RWPE2 (cell line): ENCODE results near the gene CHCHD6.

Experiments used
- ATAC-seq: fragments of 200-7000 bp; cut with Tn5 transposase; 3 replicates; pipeline ENCODE4 v1.9.1; 2021; ENCODE audit warnings: low read depth
- DNase-seq: peaks from one replicate; pipeline ENCODE4 v3.0.0-alpha.2; 2020; ENCODE audit warnings: low spot score
- H3K27ac ChIP-seq: fragments of 450-650 bp; 2 replicates; pipeline ENCODE4 v1.5.1; 2017; ENCODE audit warnings: mild to moderate bottlenecking; ENCODE audit not compliant: poor library complexity, severe bottlenecking
- H3K27me3 ChIP-seq: fragments of 250-450 bp; sonication (Bioruptor Pico); 2 replicates; pipeline ENCODE4 v1.5.1; 2021; ENCODE audit warnings: mild to moderate bottlenecking, moderate library complexity; ENCODE audit not compliant: insufficient read depth, poor library complexity, severe bottlenecking
- H3K36me3 ChIP-seq: fragments of 250-450 bp; sonication (Bioruptor Pico); 2 replicates; pipeline ENCODE4 v1.5.1; 2020; ENCODE audit warnings: low read depth, mild to moderate bottlenecking, moderate library complexity
- H3K4me1 ChIP-seq: fragments of 250-450 bp; sonication (Bioruptor Pico); 2 replicates; pipeline ENCODE4 v1.5.1; 2021; ENCODE audit warnings: mild to moderate bottlenecking, moderate library complexity; ENCODE audit not compliant: insufficient read depth, poor library complexity, severe bottlenecking
- H3K4me3 ChIP-seq: fragments of 250-450 bp; sonication (Bioruptor Pico); 2 replicates; pipeline ENCODE4 v1.5.1; 2021; ENCODE audit warnings: mild to moderate bottlenecking, moderate library complexity; ENCODE audit not compliant: severe bottlenecking
- H3K9me3 ChIP-seq: fragments of 250-450 bp; sonication (Bioruptor Pico); 2 replicates; pipeline ENCODE4 v1.5.1; 2021; ENCODE audit warnings: mild to moderate bottlenecking, moderate library complexity; ENCODE audit not compliant: severe bottlenecking
- CTCF ChIP-seq: fragments of 450-650 bp; IDR thresholded peaks from one replicate; pipeline ENCODE4 v1.5.1; 2017; ENCODE audit warnings: mild to moderate bottlenecking, moderate library complexity; ENCODE audit not compliant: poor library complexity, severe bottlenecking

CHCHD6 gene

GRCh38 chr3:126887686-126888085 is 183.6 kb downstream of the CHCHD6 start:
- no peaks in the 10 kb centered on the region for H3K27me3 ChIP-seq
- no peaks in the 10 kb centered on the region for H3K36me3 ChIP-seq
- no peak for TF ChIP-seq CTCF
- no peak for DNase-seq
- no peak overlapping the region for H3K27ac ChIP-seq
- H3K9me3 ChIP-seq: no peaks in the 10 kb centered on the region
- no peak overlapping the region for H3K4me3 ChIP-seq
- ATAC-seq: no peak
- peaks cover 9% of the 10 kb centered on the region for H3K4me1 ChIP-seq

- H3K4me3 ChIP-seq: no peak overlapping the region
- ATAC-seq: no peak
- no peak for DNase-seq
- H3K27me3 ChIP-seq: no peaks in the 10 kb centered on the region
- no peaks in the 10 kb centered on the region for H3K9me3 ChIP-seq
- no peak for TF ChIP-seq CTCF
- no peaks in the 10 kb centered on the region for H3K36me3 ChIP-seq
- no peak overlapping the region for H3K27ac ChIP-seq
- peaks cover 14% of the 10 kb centered on the region for H3K4me1 ChIP-seq
Observed at GRCh38 chr3:126888186-126888760, 184.2 kb downstream of the CHCHD6 start.

GRCh38 chr3:126889276-126890201 is 185.5 kb downstream of the CHCHD6 start:
- H3K4me1 ChIP-seq: peaks cover 20% of the 10 kb centered on the region
- DNase-seq: no peak

GRCh38 chr3:126891141-126891540 is 187.1 kb downstream of the CHCHD6 start:
- H3K27me3 ChIP-seq: no peaks in the 10 kb centered on the region
- no peak overlapping the region for H3K27ac ChIP-seq
- no peak overlapping the region for H3K4me3 ChIP-seq
- peaks cover 31% of the 10 kb centered on the region for H3K4me1 ChIP-seq
- no peaks in the 10 kb centered on the region for H3K36me3 ChIP-seq
- TF ChIP-seq CTCF: no peak
- DNase-seq: no peak
- H3K9me3 ChIP-seq: no peaks in the 10 kb centered on the region
- ATAC-seq: no peak

More at GRCh38 chr3:126889276-126890201, 185.5 kb downstream of the CHCHD6 start:
- no peak for TF ChIP-seq CTCF
- ATAC-seq: no peak
- no peak overlapping the region for H3K27ac ChIP-seq
- no peaks in the 10 kb centered on the region for H3K9me3 ChIP-seq
- no peaks in the 10 kb centered on the region for H3K27me3 ChIP-seq
- no peaks in the 10 kb centered on the region for H3K36me3 ChIP-seq
- H3K4me3 ChIP-seq: no peak overlapping the region
